HG03108 (cell line): ENCODE data around the gene CLEC4C.

Experiments
- ATAC-seq: cut with Tn5 transposase; IDR thresholded peaks from one replicate; pipeline ENCODE4 v1.9.1; 2021; ENCODE audit warnings: moderate library complexity; ENCODE audit not compliant: unreplicated experiment

The CLEC4C gene

DNA sequence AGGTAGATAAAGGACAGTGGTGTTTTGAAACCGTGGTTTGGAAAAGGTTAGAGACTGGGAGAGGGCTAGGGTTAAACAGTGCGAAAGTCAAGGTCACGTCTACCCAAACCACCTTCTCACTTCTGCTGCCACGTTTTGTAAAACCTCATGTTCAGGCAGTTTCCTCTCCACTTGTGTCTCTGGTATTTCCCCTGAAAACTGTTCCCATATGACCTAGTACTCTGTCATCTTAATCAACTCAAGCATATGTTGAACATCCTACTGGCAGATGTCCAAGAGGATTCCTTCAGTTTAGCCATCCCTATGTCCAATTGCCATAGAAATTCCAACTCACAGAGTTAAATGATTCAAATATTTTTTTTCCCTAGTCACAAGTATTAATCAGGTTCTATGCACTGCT lies 17.4 kb downstream of the CLEC4C start:
- no peak for ATAC-seq

DNA sequence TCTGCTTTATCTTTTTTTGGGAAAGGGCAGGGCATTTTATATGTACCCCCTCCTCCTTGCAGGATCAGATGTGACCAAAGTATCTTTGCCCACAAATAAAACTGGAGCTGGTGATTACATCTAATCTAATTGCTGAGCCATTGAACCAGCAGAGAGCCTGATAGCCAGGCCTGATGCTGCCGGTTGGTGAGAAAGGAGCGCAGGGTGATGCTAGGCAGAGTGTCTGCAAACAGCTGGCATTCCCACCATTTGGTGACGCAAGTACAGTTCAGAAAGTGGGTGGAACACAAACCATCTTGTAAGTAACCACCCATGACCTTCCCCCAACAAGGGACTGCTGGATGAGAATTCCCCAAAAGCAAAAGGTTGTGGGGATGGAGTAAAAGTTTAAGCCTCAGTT lies 23.2 kb downstream of the CLEC4C start:
- no peak for ATAC-seq

DNA sequence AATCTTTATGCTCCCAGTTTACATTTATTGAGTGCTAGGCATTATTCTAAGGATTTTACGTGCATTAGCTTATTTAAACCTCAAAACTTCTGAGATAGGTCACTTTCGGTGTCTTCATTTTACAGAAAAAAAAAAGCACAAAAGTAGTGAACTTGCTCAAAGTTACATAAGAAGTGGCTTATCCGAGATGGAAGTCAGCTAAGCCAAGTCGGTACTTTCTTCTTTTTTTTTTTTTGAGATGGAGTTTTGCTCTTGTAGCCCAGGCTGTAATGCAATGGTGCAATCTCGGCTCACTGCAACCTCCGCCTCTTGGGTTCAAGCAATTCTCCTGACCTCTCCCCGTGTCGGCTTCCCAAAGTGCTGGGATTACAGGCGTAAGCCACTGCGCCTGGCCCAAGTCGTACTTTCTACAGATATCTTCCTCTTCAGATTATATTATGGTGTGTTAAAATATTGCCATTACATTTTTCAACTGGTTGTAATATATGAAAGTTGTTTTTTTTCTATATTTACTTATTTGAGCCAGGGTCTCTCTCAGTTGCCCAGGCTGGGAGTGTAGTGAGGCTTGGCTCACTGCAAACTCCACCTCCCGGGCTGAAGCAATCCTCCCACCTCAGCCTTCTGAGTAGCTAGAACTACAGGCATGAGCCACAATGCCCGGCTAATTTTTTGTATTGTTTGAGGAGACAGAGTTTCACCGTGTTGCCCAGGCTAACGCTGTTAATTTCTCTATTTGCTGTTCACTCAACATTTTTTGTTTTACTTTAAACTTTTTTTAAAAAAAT lies 27.0 kb downstream of the CLEC4C start:
- ATAC-seq, result no peak

GRCh38 chr12:7716381-7716780 lies 30.8 kb downstream of the CLEC4C start:
- no peak for ATAC-seq

DNA sequence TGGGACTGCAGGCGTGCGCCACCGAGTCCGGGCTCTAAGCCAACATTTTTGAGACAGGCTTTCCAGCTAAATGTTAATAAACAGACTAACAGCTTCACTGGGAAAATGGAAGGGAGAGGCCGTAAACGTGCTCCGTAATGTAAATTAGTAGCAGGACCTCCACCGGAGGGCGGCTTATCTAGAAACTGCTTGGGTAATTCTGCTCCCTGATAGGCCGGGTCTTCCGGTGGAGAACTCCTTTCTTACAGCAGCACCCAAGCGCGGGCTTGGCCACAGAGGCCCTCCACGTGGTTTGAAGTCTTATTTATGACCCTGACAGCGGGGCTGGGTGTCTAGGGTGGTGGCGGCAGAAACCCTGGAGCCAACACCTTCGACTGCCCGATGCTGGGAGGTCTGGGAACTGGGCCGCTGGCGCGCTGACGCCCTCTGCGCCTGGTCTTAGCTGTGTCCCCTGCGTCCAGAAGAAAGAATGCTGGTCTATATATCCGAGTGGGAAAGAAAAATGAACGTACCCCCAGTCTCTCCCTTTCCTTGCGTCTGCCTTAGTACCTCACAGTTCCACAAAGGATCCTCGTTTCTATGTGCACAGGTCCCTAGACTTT lies 34.2 kb downstream of the CLEC4C start:
- ATAC-seq, result no peak

GRCh38 chr12:7711133-7711532 lies 36.0 kb downstream of the CLEC4C start, which contains the start of gene DPPA3:
TSS of gene DPPA3 (plus strand) at chr12:7711433. CDS start at chr12:7711571, 138 bp downstream.
- ATAC-seq, result no peak

GRCh38 chr12:7709969-7710675 lies 37.1 kb downstream of the CLEC4C start:
- ATAC-seq, result no peak

DNA sequence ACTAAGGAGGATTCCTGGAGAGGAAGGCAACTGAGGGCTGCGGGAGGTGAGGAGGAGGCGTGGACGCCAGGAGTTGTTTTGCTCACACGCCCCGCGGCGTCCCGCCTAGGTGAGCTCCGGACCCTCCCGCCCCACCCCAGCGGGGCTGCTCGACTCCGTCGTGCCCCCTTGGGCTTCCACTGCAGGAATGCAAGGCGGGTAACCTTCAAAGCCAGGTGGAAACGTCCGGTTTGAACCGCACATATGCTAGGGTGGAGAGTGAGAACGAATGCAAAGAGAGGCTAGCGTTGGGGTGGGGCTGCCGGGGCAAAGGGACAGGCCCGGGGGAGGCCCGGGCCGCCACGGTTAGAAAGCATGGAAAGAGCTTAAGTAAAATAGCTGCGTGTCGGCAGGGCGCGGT lies 41.3 kb downstream of the CLEC4C start:
- ATAC-seq, result no peak

GRCh38 chr12:7695566-7696197 lies 51.5 kb downstream of the CLEC4C start, which contains the start of gene GDF3:
TSS of gene GDF3 (minus strand) at chr12:7695775. CDS start at chr12:7695728, 47 bp downstream.
- no peak for ATAC-seq

DNA sequence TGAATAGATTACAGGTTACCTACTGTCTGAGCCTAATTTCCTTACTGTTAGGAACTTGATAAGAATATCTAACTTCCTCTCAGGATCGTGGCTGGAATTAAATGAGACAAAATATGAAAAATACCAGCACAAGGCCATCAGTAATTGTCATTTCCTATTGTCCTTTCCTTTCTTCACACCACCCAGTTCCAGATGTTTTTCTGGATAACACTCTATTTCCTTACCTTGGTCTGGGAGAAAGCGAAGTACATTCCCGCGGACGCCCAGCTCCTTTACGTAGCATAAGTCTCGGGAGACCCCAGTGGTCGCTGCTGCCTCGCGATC lies 52.0 kb downstream of the CLEC4C start:
- no peak for ATAC-seq

DNA sequence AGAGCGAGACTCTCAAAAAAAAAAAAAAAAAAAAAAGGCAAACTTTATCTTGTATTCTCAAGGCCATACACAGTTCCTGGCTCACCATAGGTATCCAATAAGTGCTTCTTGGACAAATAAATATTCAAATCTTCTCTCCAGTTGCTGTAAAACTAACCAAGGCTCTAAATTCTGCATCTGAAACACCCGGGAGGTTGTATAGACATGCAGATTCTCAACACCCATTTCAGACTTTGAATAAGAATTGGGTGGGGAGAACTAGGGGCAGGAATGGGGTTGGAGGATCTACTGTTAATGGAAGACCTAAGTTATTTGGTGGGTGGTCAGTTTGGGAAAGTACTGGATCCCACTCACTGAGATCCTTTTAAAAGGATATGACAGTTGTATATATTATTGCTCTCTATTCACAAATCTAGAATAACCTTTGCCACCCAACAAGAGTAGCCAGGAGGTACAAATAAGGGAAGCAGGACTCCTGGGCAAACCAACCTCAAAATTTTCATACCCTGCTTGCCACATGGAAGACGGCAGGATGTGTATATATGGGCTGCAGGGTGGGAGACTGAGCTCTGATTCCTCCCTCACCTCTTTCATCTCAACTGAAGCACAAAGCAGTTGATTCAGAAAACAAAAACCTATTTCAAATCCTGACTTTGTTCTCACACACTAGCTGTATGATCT lies 52.5 kb downstream of the CLEC4C start:
- no peak for ATAC-seq

GRCh38 chr12:7693793-7694192 lies 53.4 kb downstream of the CLEC4C start:
- no peak for ATAC-seq

- no peak for ATAC-seq
Measured at GRCh38 chr12:7681535-7681934, 65.6 kb downstream of the CLEC4C start.
